ENCODE data around the gene VAV2. TPM values are rescaled to one million over a fixed set of nuclear protein-coding genes. Genes with fewer than 3 reads are reported as not detected.
A peak's percentile ranks its signal among the peaks of the same experiment; 100 is the strongest.

VAV2 gene
- total and polyA plus RNA-seq, 5 donors from 2014 or later = 0.24 to 0.67 (median 0.37) TPM; not detected in 1

DNA sequence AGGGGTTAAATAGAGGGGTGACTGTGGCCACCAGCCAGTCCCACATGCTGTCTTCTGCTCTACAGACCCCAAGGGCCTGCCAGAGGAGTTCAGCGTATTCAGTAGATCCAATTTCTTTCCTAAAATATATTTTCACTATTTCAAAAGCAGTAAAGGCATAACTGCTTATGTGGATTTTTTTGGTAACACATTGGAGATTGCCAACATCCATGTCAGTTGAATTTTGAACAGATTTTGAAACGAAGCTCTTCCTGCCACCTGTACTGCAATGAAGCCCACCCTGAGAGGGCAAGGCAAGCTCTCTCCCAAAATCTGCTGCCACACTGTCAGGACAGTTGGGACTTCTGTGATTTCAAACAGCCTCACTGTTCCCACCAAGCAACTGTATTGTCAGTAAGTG is 216.8 kb downstream of the VAV2 start:
- DNase-seq = no peak
- H3K4me1 Mint-ChIP-seq = no peaks in the 10 kb centered on the region
- no peaks in the 10 kb centered on the region for H3K27me3 Mint-ChIP-seq

DNA sequence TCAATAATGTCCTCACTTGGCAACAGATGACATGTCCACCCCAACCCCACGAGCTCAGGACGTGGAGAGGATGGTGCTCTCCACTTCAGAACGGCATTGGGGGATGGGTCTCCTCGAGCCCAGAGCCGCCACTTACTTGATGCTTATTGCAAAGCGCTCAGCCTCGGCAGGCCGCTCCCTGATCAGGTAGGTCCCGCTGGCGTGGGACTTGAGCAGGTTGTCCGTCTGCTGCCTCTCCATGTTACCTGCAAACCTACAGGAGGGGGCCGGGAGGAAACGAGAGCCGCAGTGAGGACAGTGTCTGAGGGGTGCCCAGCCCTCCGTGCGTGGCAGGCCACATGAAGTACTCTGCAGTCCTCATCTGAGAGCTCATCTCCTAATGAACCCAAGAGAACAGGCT is 217.3 kb downstream of the VAV2 start:
- Mint-ChIP-seq H3K27ac (no peak overlapping the region), H3K9me3 (peaks cover 0 to 3% (median 0%) of the 10 kb centered on the region in 7 donors), H3K4me3 (no peak overlapping the region), H3K36me3 (no peaks in the 10 kb centered on the region), H3K4me1 (no peaks in the 10 kb centered on the region), H3K27me3 (no peaks in the 10 kb centered on the region)
- ATAC-seq (ENCODE audit: low read depth in 2 of 2) = no peak
- H3K4me3 ChIP-seq (ENCODE audit: low read depth, low read length) = no peak overlapping the region
- DNase-seq = no peak
- H3K36me3 ChIP-seq (ENCODE audit: control insufficient read depth, insufficient read depth, low read length) = no peaks in the 10 kb centered on the region
- no peaks in the 10 kb centered on the region for H3K27me3 ChIP-seq (ENCODE audit: control insufficient read depth, insufficient read depth, low read length)
- no peak overlapping the region for H3K27ac ChIP-seq (ENCODE audit: insufficient read depth, low read length, poor library complexity, severe bottlenecking)
- H3K9me3 ChIP-seq (ENCODE audit: control insufficient read depth in 2 of 2, low read length in 2 of 2) = no peaks in the 10 kb centered on the region
- H3K4me1 ChIP-seq (ENCODE audit: control insufficient read depth, insufficient read depth, low read length, poor library complexity, severe bottlenecking) = no peaks in the 10 kb centered on the region

More for the DNA sequence above, 216.8 kb downstream of the VAV2 start:
- no peak for ATAC-seq (ENCODE audit: low read depth in 2 of 2)
- Histone ChIP-seq H3K36me3 (ENCODE audit: control insufficient read depth, insufficient read depth, low read length) (no peaks in the 10 kb centered on the region), H3K27ac (ENCODE audit: insufficient read depth, low read length, poor library complexity, severe bottlenecking) (no peak overlapping the region), H3K27me3 (ENCODE audit: control insufficient read depth, insufficient read depth, low read length) (no peaks in the 10 kb centered on the region), H3K4me3 (ENCODE audit: low read depth, low read length) (no peak overlapping the region), H3K4me1 (ENCODE audit: control insufficient read depth, insufficient read depth, low read length, poor library complexity, severe bottlenecking) (no peaks in the 10 kb centered on the region), H3K9me3 (ENCODE audit: control insufficient read depth in 2 of 2, low read length in 2 of 2) (no peaks in the 10 kb centered on the region)
- Mint-ChIP-seq H3K27ac (no peak overlapping the region), H3K36me3 (no peaks in the 10 kb centered on the region), H3K9me3 (peaks cover 0 to 3% (median 0%) of the 10 kb centered on the region in 7 donors), H3K4me3 (no peak overlapping the region)

DNA sequence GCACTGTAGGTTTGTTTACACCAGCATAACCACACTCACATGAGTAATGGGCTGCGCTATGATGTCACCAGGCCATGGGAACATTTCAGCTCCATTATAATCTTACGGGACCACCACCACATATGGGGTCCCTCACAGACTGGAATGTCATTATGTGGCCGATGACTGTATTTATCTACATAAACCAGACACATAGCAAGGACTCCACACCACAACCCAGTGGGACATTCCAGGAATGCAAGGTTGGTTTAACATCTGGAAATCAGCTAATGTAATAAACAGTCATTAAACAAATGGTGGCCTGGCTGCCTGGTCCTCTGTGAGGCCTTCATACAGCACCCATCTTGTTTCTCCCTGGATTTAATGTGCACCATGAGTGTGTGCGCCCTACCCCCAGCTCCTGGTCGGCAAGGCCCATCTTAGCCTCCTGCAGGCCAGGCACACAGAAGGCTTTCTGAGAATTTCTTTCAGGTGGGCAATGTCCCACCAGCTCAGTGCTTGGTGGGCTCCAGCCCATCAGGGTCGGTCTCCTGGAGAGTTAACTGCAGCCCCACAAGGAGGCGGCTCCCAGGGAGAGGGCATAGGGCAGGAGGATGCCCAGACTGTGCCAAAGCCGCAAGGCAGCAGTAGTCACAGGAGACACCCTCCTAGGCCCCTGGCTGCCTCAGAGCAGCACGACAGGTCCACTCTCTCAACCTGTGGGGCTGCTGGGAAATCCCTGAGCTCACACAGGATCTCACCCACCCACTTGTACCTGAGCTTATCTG is 218.1 kb downstream of the VAV2 start:
- Histone ChIP-seq H3K36me3 (ENCODE audit: control insufficient read depth, insufficient read depth, low read length) (no peaks in the 10 kb centered on the region), H3K27ac (ENCODE audit: insufficient read depth, low read length, poor library complexity, severe bottlenecking) (no peak overlapping the region), H3K27me3 (ENCODE audit: control insufficient read depth, insufficient read depth, low read length) (no peaks in the 10 kb centered on the region), H3K4me1 (ENCODE audit: control insufficient read depth, insufficient read depth, low read length, poor library complexity, severe bottlenecking) (no peaks in the 10 kb centered on the region), H3K9me3 (ENCODE audit: control insufficient read depth in 2 of 2, low read length in 2 of 2) (no peaks in the 10 kb centered on the region), H3K4me3 (ENCODE audit: low read depth, low read length) (no peak overlapping the region)
- no peaks in the 10 kb centered on the region for H3K4me1 Mint-ChIP-seq
- DNase-seq (no peak), ATAC-seq (ENCODE audit: low read depth in 2 of 2) (no peak)
- no peaks in the 10 kb centered on the region for H3K36me3 Mint-ChIP-seq
- no peaks in the 10 kb centered on the region for H3K27me3 Mint-ChIP-seq
- H3K4me3 Mint-ChIP-seq = no peak overlapping the region
- H3K27ac Mint-ChIP-seq = no peak overlapping the region
- H3K9me3 Mint-ChIP-seq = peaks cover 0 to 3% (median 0%) of the 10 kb centered on the region in 7 donors

DNA sequence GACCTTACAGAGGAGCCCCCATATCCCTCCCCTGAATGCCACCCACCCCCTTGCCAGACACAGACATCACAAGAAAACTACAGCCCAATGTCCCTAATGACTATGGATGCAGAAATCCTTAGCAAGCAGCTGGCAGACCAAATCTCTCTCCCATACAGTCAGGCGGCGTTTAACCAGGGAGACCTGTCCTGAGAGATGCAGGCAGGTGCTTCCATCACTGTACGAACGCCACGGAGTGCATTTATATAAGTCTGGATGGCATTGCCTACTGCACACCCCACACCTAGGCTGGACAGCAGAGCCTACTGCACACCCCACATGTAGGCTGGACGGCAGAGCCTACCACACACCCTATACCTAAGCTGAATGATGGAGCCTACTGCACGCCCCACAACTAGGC is 219.5 kb downstream of the VAV2 start:
- no peaks in the 10 kb centered on the region for H3K36me3 Mint-ChIP-seq
- Histone ChIP-seq H3K27ac (ENCODE audit: insufficient read depth, low read length, poor library complexity, severe bottlenecking) (no peak overlapping the region), H3K9me3 (ENCODE audit: control insufficient read depth in 2 of 2, low read length in 2 of 2) (peaks cover 0 to 4% of the 10 kb centered on the region in 2 experiments), H3K4me1 (ENCODE audit: control insufficient read depth, insufficient read depth, low read length, poor library complexity, severe bottlenecking) (no peaks in the 10 kb centered on the region), H3K36me3 (ENCODE audit: control insufficient read depth, insufficient read depth, low read length) (no peaks in the 10 kb centered on the region), H3K27me3 (ENCODE audit: control insufficient read depth, insufficient read depth, low read length) (no peaks in the 10 kb centered on the region), H3K4me3 (ENCODE audit: low read depth, low read length) (no peak overlapping the region)
- DNase-seq (no peak), ATAC-seq (ENCODE audit: low read depth in 2 of 2) (no peak)
- no peak overlapping the region for H3K4me3 Mint-ChIP-seq
- peaks cover 0 to 3% (median 0%) of the 10 kb centered on the region in 7 donors for H3K9me3 Mint-ChIP-seq
- no peaks in the 10 kb centered on the region for H3K27me3 Mint-ChIP-seq
- H3K4me1 Mint-ChIP-seq = no peaks in the 10 kb centered on the region
- no peak overlapping the region for H3K27ac Mint-ChIP-seq

DNA sequence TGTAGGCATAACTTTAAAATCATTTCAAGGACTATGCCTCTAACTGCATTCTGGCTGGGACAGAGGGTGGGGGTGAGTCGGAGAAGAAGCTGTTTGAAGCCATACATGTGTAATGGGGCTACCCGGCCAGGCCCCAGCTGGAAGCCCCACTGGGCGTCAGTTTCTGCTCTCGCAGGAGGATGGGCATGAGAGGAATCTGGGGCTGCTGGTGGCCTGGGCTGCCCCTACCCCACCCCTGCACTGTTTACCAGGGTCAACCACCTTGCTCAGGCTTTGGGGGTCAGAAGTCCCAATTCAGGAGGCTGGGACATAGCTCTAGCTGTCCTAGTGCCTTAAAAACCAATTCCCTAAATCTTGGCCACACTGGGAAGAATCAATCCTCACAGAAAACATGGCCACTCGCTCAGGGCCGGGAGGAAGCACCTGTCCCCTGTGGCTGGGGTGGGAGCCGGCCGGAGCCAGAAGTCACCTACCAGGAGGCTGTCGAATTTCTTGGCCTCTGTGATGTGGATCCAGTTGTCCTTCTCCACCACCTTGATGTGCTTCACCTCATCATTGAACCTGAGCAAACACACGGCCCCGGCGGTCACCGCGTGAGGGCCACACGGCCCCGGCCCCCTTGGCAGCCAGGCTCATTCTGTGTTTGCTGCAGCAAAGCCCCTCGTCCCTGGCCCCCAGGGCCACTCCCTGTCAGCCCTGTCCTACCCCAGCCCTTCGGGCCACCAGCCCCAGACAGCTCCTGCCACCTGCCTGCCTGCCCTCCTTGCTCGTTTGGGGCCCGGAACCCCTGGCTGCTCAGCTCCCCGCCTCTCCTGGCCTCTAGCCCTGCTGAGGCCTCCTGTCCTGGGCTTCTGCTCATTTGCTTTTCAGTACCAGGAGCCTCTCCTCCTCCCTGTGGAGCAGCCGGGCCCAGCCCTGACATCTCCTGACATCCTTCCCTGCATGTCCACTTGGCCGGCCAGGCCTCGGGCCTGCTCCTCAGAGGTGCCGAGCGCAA is 220.3 kb downstream of the VAV2 start:
- Mint-ChIP-seq H3K9me3 (peaks cover 0 to 3% (median 1%) of the 10 kb centered on the region in 7 donors), H3K36me3 (no peaks in the 10 kb centered on the region), H3K27me3 (no peaks in the 10 kb centered on the region), H3K27ac (peak overlapping the region in 1 of 3 donors; percentile 57), H3K4me3 (no peak overlapping the region), H3K4me1 (no peaks in the 10 kb centered on the region)
- DNase-seq (no peak), ATAC-seq (ENCODE audit: low read depth in 2 of 2) (no peak)
- no peaks in the 10 kb centered on the region for H3K36me3 ChIP-seq (ENCODE audit: control insufficient read depth, insufficient read depth, low read length)
- H3K27me3 ChIP-seq (ENCODE audit: control insufficient read depth, insufficient read depth, low read length) = no peaks in the 10 kb centered on the region
- no peaks in the 10 kb centered on the region for H3K4me1 ChIP-seq (ENCODE audit: control insufficient read depth, insufficient read depth, low read length, poor library complexity, severe bottlenecking)
- H3K4me3 ChIP-seq (ENCODE audit: low read depth, low read length) = no peak overlapping the region
- peaks cover 6 to 7% of the 10 kb centered on the region in 2 experiments for H3K9me3 ChIP-seq (ENCODE audit: control insufficient read depth in 2 of 2, low read length in 2 of 2)
- H3K27ac ChIP-seq (ENCODE audit: insufficient read depth, low read length, poor library complexity, severe bottlenecking) = no peak overlapping the region

DNA sequence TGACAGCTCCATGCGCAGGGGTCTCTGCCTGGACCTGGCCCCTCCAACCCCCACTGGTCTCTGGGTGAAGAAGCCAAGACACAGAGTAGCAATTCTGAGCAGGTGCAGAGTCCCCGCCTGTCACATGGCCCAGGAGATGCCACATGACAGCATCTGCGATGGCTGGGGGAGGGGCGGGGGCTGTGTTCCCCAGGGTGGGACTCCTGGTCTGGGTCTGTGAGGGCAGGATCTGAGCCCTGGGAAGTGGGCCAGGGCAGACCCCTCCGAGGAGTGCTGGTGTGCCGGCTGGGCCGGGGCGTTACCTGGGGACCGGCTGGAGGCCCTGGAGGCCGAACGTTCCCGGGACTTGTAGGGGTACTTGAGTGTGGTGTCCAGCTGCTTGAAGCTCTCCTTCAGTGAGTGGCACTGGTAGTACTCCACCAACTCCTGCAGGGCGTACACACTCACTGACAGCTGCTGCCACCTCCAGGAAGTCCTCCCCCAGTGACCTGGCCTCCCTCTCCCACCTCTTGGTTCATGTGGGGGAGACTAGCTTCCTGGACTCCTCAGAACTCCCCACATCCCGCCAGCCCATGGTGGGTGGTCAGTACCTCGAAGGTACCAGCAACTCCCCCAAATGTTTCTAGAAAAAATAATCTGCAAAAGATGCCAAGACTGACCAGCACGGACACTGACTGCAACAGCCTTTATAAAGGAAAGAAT is 221.9 kb downstream of the VAV2 start:
- Histone ChIP-seq H3K4me3 (ENCODE audit: low read depth, low read length) (no peak overlapping the region), H3K27me3 (ENCODE audit: control insufficient read depth, insufficient read depth, low read length) (no peaks in the 10 kb centered on the region), H3K27ac (ENCODE audit: insufficient read depth, low read length, poor library complexity, severe bottlenecking) (no peak overlapping the region), H3K9me3 (ENCODE audit: control insufficient read depth in 2 of 2, low read length in 2 of 2) (peaks cover 7% of the 10 kb centered on the region in 2 experiments), H3K36me3 (ENCODE audit: control insufficient read depth, insufficient read depth, low read length) (no peaks in the 10 kb centered on the region), H3K4me1 (ENCODE audit: control insufficient read depth, insufficient read depth, low read length, poor library complexity, severe bottlenecking) (no peaks in the 10 kb centered on the region)
- Mint-ChIP-seq H3K4me1 (no peaks in the 10 kb centered on the region), H3K27ac (no peak overlapping the region), H3K27me3 (no peaks in the 10 kb centered on the region), H3K9me3 (peaks cover 0 to 11% (median 6%) of the 10 kb centered on the region in 7 donors), H3K36me3 (peaks cover 5% of the 10 kb centered on the region), H3K4me3 (no peak overlapping the region)
- ATAC-seq (ENCODE audit: low read depth in 2 of 2) = no peak
- no peak for DNase-seq

DNA sequence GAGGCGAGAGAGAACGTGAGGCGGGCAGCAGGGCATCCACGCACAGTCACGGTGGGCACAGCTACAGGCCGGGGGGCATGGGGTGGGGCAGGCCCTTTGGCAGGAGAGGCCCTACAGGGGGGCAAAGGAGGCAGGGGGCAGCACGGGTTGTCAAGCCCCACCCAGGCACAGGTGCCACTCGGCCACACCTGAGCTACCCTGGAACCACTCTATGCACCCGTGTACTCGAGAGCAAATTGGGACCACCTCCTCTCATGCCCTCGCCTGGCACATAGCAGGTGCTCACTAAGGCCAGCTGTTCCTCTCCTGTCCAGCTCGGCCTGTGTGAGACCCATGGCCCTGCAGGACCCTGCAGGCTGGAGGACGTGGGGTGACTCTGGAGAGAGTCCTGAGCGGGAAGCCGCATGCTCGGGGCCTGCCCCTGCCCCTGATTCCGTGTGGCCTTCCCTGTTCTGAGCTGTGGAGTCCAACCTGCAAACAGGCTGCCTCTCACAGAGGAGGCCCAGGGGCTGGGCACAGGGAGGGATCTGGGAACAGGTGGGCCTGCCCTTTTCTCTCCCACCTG is 222.5 kb downstream of the VAV2 start:
- no peak overlapping the region for H3K27ac Mint-ChIP-seq
- H3K27ac ChIP-seq (ENCODE audit: insufficient read depth, low read length, poor library complexity, severe bottlenecking) = no peak overlapping the region
- H3K4me1 Mint-ChIP-seq = no peaks in the 10 kb centered on the region
- H3K4me3 ChIP-seq (ENCODE audit: low read depth, low read length) = no peak overlapping the region
- peaks cover 0 to 11% (median 6%) of the 10 kb centered on the region in 7 donors for H3K9me3 Mint-ChIP-seq
- H3K9me3 ChIP-seq (ENCODE audit: control insufficient read depth in 2 of 2, low read length in 2 of 2) = peaks cover 7% of the 10 kb centered on the region in 2 experiments
- DNase-seq (no peak), ATAC-seq (ENCODE audit: low read depth in 2 of 2) (no peak)
- H3K4me3 Mint-ChIP-seq = no peak overlapping the region
- no peaks in the 10 kb centered on the region for H3K27me3 Mint-ChIP-seq
- H3K27me3 ChIP-seq (ENCODE audit: control insufficient read depth, insufficient read depth, low read length) = no peaks in the 10 kb centered on the region
- no peaks in the 10 kb centered on the region for H3K4me1 ChIP-seq (ENCODE audit: control insufficient read depth, insufficient read depth, low read length, poor library complexity, severe bottlenecking)
- peaks cover 5% of the 10 kb centered on the region for H3K36me3 Mint-ChIP-seq
- H3K36me3 ChIP-seq (ENCODE audit: control insufficient read depth, insufficient read depth, low read length) = no peaks in the 10 kb centered on the region

Data from CD4-positive, CD25-positive, alpha-beta regulatory T cell (primary cell).